OCI-LY3 (cell line): ENCODE data around the gene OR1S2.
"Not testable (repeated sequence)": the region's sequence is repeated elsewhere in the genome, so short reads cannot be mapped to it uniquely, and the experiment has no call there.

Experiments
- H2AFZ ChIP-seq: fragments of 200-600, 300-600 bp; shearing (Covaris generic); 2 replicates; pipeline ENCODE4 v1.6.0; 2014; ENCODE audit warnings: antibody characterized with exemption, low read depth, low read length
- H3K27ac ChIP-seq: fragments of 200-600, 300-600 bp; sonication (generic); 2 replicates; pipeline ENCODE4 v1.5.1; 2014; ENCODE audit warnings: mild to moderate bottlenecking, low read length, moderate library complexity, mixed read lengths
- H3K27me3 ChIP-seq: fragments of 200-600, 300-600 bp; sonication (generic); 2 replicates; pipeline ENCODE4 v1.6.1; 2014; ENCODE audit warnings: low read depth, low read length, mixed read lengths
- H3K36me3 ChIP-seq: fragments of 200-600, 300-600 bp; sonication (generic); replicated peaks from 2 replicates; pipeline ENCODE3; 2014; ENCODE audit warnings: low read depth, low read length, mixed read lengths
- H3K4me1 ChIP-seq: fragments of 300-600, 200-600 bp; sonication (generic); 2 replicates; pipeline ENCODE4 v1.6.1; 2014; ENCODE audit warnings: low read length, mixed read lengths
- H3K4me2 ChIP-seq: fragments of 200-600, 300-600 bp; sonication (generic); 2 replicates; pipeline ENCODE4 v1.6.1; 2014; ENCODE audit warnings: low read length, mixed read lengths
- H3K4me3 ChIP-seq: fragments of 300-600, 200-600 bp; sonication (generic); 2 replicates; pipeline ENCODE4 v1.5.1; 2014; ENCODE audit warnings: antibody characterized with exemption, mild to moderate bottlenecking, low read length, moderate library complexity
- H3K79me2 ChIP-seq: fragments of 300-600, 200-600 bp; shearing (Covaris generic); 2 replicates; pipeline ENCODE4 v1.6.1; 2014; ENCODE audit warnings: mild to moderate bottlenecking, low read length, mixed read lengths
- H3K9ac ChIP-seq: fragments of 300-600, 200-600 bp; shearing (Covaris generic); 2 replicates; pipeline ENCODE4 v1.6.0; 2014; ENCODE audit warnings: mild to moderate bottlenecking, low read length, moderate library complexity
- H3K9me3 ChIP-seq: fragments of 200-600, 300-600 bp; shearing (Covaris generic); 2 replicates; pipeline ENCODE4 v1.6.1; 2014; ENCODE audit warnings: low read length, mixed read lengths; ENCODE audit not compliant: insufficient read depth
- H4K20me1 ChIP-seq: fragments of 200-600, 300-600 bp; sonication (generic); 2 replicates; pipeline ENCODE4 v1.6.1; 2016; ENCODE audit warnings: low read length, mixed read lengths; ENCODE audit not compliant: insufficient read depth
- EZH2phosphoT487 ChIP-seq: fragments of 200-600 bp; shearing (Covaris generic); IDR thresholded peaks from 2 replicates; pipeline ENCODE4 v1.6.1; 2018; ENCODE audit warnings: antibody characterized with exemption, mixed run types, low read depth
- TF ChIP-seq, protein P1 (sequence below): fragments of 200-600, 300-600 bp; sonication (generic); IDR thresholded peaks from 2 replicates; pipeline ENCODE4 v1.5.1; 2014; ENCODE audit warnings: antibody characterized with exemption, low read length, low read depth

The OR1S2 gene

DNA sequence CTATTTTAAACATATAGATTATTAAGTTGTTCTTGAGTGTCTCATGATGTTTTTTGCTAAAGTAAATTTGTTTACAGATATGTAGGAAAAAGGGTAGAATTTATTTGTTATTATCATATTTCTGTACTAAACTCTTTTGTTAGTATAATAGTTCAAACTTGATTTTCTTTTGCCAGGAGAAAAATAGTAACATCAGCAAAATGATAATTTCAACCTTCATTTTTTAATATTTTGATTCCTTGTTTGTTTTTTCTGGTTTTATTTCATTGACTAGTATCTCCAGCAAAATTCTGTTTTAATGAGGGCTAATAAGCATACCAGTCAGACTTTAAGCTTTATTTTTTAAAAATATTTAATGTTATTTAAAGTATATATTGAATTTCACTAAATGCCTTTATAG is 12.5 kb upstream of the OR1S2 start:
- H3K27ac ChIP-seq: no peak overlapping the region
- no peak overlapping the region for H3K4me2 ChIP-seq
- H3K4me1 ChIP-seq: no peaks in the 10 kb centered on the region
- no peaks in the 10 kb centered on the region for H4K20me1 ChIP-seq
- no peak overlapping the region for H3K9ac ChIP-seq
- H3K9me3 ChIP-seq: no peaks in the 10 kb centered on the region
- no peak overlapping the region for H2AFZ ChIP-seq
- H3K4me3 ChIP-seq: no peak overlapping the region
- no peaks in the 10 kb centered on the region for H3K27me3 ChIP-seq
- H3K79me2 ChIP-seq: no peaks in the 10 kb centered on the region
- TF ChIP-seq, protein P1, sequence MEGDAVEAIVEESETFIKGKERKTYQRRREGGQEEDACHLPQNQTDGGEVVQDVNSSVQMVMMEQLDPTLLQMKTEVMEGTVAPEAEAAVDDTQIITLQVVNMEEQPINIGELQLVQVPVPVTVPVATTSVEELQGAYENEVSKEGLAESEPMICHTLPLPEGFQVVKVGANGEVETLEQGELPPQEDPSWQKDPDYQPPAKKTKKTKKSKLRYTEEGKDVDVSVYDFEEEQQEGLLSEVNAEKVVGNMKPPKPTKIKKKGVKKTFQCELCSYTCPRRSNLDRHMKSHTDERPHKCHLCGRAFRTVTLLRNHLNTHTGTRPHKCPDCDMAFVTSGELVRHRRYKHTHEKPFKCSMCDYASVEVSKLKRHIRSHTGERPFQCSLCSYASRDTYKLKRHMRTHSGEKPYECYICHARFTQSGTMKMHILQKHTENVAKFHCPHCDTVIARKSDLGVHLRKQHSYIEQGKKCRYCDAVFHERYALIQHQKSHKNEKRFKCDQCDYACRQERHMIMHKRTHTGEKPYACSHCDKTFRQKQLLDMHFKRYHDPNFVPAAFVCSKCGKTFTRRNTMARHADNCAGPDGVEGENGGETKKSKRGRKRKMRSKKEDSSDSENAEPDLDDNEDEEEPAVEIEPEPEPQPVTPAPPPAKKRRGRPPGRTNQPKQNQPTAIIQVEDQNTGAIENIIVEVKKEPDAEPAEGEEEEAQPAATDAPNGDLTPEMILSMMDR: no peak
- no peak for TF ChIP-seq EZH2phosphoT487
- H3K36me3 ChIP-seq: no peaks in the 10 kb centered on the region

DNA sequence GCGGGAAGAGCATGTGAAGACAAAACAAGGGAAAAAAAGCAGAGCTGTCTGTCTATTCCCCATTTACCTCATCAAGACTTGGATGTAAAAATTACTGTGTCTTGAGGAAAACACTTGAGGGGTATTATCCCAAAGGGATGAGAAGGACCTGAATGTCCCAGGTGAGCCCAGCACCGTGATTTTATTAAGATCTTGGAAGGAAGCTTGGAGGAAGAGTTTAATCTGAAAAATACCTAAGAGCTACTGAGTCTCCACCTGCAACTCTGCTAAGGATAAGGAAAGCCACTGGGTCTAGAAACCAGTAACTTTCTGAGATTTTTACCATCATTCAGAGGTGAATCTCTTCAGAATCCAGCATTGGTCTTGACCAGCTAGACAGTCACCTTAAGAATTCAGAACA is 8.5 kb upstream of the OR1S2 start, which contains the start of gene OR1S1:
OR1S1 (plus strand) TSS at position 301 of the 400 bp plus-strand sequence.
- not testable (repeated sequence) for H3K4me3 ChIP-seq, H3K4me2 ChIP-seq, H3K36me3 ChIP-seq, H3K27me3 ChIP-seq, H3K9me3 ChIP-seq, H3K79me2 ChIP-seq, H4K20me1 ChIP-seq, H3K9ac ChIP-seq, H3K27ac ChIP-seq, H3K4me1 ChIP-seq, H2AFZ ChIP-seq

- H3K27ac ChIP-seq: no peak overlapping the region
- H2AFZ ChIP-seq: no peak overlapping the region
- H3K27me3 ChIP-seq: no peaks in the 10 kb centered on the region
- H3K9me3 ChIP-seq: no peaks in the 10 kb centered on the region
- no peaks in the 10 kb centered on the region for H4K20me1 ChIP-seq
- no peaks in the 10 kb centered on the region for H3K36me3 ChIP-seq
- no peaks in the 10 kb centered on the region for H3K79me2 ChIP-seq
- no peaks in the 10 kb centered on the region for H3K4me1 ChIP-seq
- TF ChIP-seq, protein P1: no peak
- TF ChIP-seq EZH2phosphoT487: no peak
- H3K4me2 ChIP-seq: no peak overlapping the region
- no peak overlapping the region for H3K9ac ChIP-seq
- H3K4me3 ChIP-seq: no peak overlapping the region
These were observed 4.7 kb downstream of the OR1S2 start for GRCh38 chr11:58199271-58199670.

- no peak for TF ChIP-seq EZH2phosphoT487
- TF ChIP-seq, protein P1: no peak
These were observed 8.0 kb downstream of the OR1S2 start for GRCh38 chr11:58195939-58196338.

GRCh38 chr11:58193391-58193790 is 10.6 kb downstream of the OR1S2 start:
- H3K79me2 ChIP-seq: no peaks in the 10 kb centered on the region
- H3K27me3 ChIP-seq: no peaks in the 10 kb centered on the region

More at GRCh38 chr11:58195939-58196338, 8.0 kb downstream of the OR1S2 start:
- Histone ChIP-seq H4K20me1 (no peaks in the 10 kb centered on the region), H3K9me3 (no peaks in the 10 kb centered on the region), H3K4me2 (no peak overlapping the region), H2AFZ (no peak overlapping the region), H3K27ac (no peak overlapping the region), H3K4me3 (no peak overlapping the region), H3K36me3 (no peaks in the 10 kb centered on the region), H3K79me2 (no peaks in the 10 kb centered on the region), H3K4me1 (no peaks in the 10 kb centered on the region), H3K27me3 (no peaks in the 10 kb centered on the region), H3K9ac (no peak overlapping the region)

More at GRCh38 chr11:58193391-58193790, 10.6 kb downstream of the OR1S2 start:
- Histone ChIP-seq H3K36me3 (no peaks in the 10 kb centered on the region), H3K27ac (no peak overlapping the region), H3K4me3 (no peak overlapping the region), H2AFZ (no peak overlapping the region), H4K20me1 (no peaks in the 10 kb centered on the region), H3K4me1 (no peaks in the 10 kb centered on the region), H3K9me3 (no peaks in the 10 kb centered on the region), H3K4me2 (no peak overlapping the region), H3K9ac (no peak overlapping the region)
- no peak for TF ChIP-seq EZH2phosphoT487
- TF ChIP-seq, protein P1: no peak
